ENCODE results near the gene EPB41L4B.

The EPB41L4B gene

GRCh38 chr9:109245310-109245897 lies 75.5 kb downstream of the EPB41L4B start:
- POLR2A ChIA-PET (ENCODE audit: low non-redundant PET), result no interaction called here
- DNase-seq (ENCODE audit: low spot score), result no peak
- TF ChIP-seq, protein P1, sequence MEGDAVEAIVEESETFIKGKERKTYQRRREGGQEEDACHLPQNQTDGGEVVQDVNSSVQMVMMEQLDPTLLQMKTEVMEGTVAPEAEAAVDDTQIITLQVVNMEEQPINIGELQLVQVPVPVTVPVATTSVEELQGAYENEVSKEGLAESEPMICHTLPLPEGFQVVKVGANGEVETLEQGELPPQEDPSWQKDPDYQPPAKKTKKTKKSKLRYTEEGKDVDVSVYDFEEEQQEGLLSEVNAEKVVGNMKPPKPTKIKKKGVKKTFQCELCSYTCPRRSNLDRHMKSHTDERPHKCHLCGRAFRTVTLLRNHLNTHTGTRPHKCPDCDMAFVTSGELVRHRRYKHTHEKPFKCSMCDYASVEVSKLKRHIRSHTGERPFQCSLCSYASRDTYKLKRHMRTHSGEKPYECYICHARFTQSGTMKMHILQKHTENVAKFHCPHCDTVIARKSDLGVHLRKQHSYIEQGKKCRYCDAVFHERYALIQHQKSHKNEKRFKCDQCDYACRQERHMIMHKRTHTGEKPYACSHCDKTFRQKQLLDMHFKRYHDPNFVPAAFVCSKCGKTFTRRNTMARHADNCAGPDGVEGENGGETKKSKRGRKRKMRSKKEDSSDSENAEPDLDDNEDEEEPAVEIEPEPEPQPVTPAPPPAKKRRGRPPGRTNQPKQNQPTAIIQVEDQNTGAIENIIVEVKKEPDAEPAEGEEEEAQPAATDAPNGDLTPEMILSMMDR (conservative IDR thresholded peaks at IDR 0.05; ENCODE audit: low read depth), result no peak
- H3K27ac ChIP-seq, result no peak overlapping the region
- CTCF ChIA-PET, result interaction anchor here (0.6 to 1.5 kb wide), 13 partner anchors 9 to 320 kb away, joined by 3 to 5 read pairs (median 3); no protein-coding TSS in a partner anchor

- ChIA-PET POLR2A (ENCODE audit: low non-redundant PET) (no interaction called here), CTCF (interaction anchor here (0.6 to 1.5 kb wide), 13 partner anchors 8 to 1839 kb away, joined by 3 to 5 read pairs (median 3); no protein-coding TSS in a partner anchor)
- peak; percentile 75 for DNase-seq (ENCODE audit: low spot score)
- TF ChIP-seq, protein P1 (conservative IDR thresholded peaks at IDR 0.05; ENCODE audit: low read depth), result peak; percentile 98
- H3K27ac ChIP-seq, result no peak overlapping the region
Measured at GRCh38 chr9:109244179-109245132, 76.4 kb downstream of the EPB41L4B start.

DNA sequence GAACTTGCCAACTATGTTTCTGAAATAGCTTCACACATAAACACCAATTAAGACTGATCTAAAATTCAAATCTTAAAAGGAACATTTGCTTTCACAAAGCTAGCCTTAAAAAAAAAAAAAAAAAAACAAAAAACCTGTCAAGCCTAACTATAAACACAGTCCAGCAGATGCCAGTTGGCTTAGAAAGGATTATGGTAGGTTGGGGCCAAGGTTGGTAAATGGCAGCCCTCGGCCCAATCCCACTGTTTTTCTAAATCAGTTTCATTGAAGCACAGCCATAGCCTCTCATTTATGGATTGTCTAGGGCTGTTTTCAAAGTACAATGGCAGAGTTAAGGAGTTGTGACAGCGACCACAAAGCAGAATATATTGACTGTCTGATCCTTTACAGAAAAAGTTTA lies 78.1 kb downstream of the EPB41L4B start:
- no peak overlapping the region for H3K27ac ChIP-seq
- ChIA-PET POLR2A (ENCODE audit: low non-redundant PET) (no interaction called here), CTCF (interaction anchor here (0.9 to 1.2 kb wide), 3 partner anchors 10 to 75 kb away, joined by 3 read pairs; no protein-coding TSS in a partner anchor)
- no peak for DNase-seq (ENCODE audit: low spot score)
- TF ChIP-seq, protein P1 (conservative IDR thresholded peaks at IDR 0.05; ENCODE audit: low read depth), result no peak

GRCh38 chr9:109242014-109242413 lies 78.8 kb downstream of the EPB41L4B start:
- ChIA-PET POLR2A (ENCODE audit: low non-redundant PET) (no interaction called here), CTCF (interaction anchor here (1.0 kb wide), 1 partner anchor 75 kb away, joined by 3 read pairs; no protein-coding TSS in a partner anchor)
- H3K27ac ChIP-seq, result no peak overlapping the region
- no peak for DNase-seq (ENCODE audit: low spot score)
- TF ChIP-seq, protein P1 (conservative IDR thresholded peaks at IDR 0.05; ENCODE audit: low read depth), result no peak

DNA sequence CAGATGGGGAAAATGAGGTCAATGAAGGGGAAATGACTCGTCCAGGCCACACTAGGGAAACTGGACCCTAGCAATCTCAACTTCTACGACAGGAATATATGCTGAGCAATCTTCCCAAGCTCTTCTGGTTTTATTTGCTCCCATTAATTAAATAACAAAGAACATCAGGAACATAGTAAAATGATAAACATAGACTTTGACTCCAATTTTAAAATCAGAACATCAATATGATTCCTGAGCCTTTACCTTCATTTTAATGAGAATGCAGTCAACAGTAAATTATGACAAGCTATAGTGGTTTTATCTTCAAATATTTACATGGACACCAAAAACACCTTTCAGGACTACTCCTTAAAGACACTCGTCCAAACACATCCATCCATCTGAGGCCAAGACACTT lies 79.7 kb downstream of the EPB41L4B start:
- H3K27ac ChIP-seq, result no peak overlapping the region
- POLR2A ChIA-PET (ENCODE audit: low non-redundant PET), result no interaction called here
- CTCF ChIA-PET, result interaction anchor here (1.4 kb wide), 1 partner anchor 58 kb away, joined by 3 read pairs; no protein-coding TSS in a partner anchor
- no peak for DNase-seq (ENCODE audit: low spot score)
- TF ChIP-seq, protein P1 (conservative IDR thresholded peaks at IDR 0.05; ENCODE audit: low read depth), result no peak

DNA sequence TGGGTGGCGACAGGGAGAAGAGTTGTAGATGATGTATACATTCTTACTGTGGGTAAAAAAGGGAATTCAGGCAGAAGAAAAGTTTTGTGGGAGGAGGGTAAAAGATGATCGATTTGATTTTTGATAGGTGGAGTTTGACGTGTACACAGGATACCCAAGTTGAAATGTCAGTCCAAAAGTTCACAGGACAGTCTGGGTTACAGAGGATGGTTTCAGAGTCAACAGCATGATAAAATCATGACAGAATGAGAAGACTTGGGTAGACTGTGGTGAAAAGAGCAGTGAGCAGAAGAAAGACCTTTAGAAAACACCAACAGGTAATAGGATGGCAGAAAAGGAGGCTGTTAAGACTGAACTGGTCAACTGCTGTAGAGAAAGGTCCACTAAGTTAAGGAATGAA lies 81.6 kb downstream of the EPB41L4B start:
- POLR2A ChIA-PET (ENCODE audit: low non-redundant PET), result no interaction called here
- no peak for DNase-seq (ENCODE audit: low spot score)
- H3K27ac ChIP-seq, result peak overlapping the region; percentile 70
- TF ChIP-seq, protein P1 (conservative IDR thresholded peaks at IDR 0.05; ENCODE audit: low read depth), result no peak
- CTCF ChIA-PET, result no interaction called here
